ENCODE results near the gene MIXL1.
"Not testable (repeated sequence)": the region's sequence is repeated elsewhere in the genome, so short reads cannot be mapped to it uniquely, and the experiment has no call there.

Gene MIXL1

GRCh38 chr1:226239421-226239820 lies 16.0 kb downstream of the MIXL1 start:
- Histone ChIP-seq H3K4me3 (ENCODE audit: extremely low read depth, insufficient read depth, low read length, poor library complexity, severe bottlenecking) (no peak overlapping the region), H3K36me3 (ENCODE audit: control insufficient read depth, insufficient read depth, low read length) (peaks cover 55% of the 10 kb centered on the region)
- WGBS, 2 experiments (ENCODE audit: insufficient coverage in 2 of 2) = no CpG with 5 or more reads among the region's 3 CpGs

GRCh38 chr1:226248091-226248490 lies 24.6 kb downstream of the MIXL1 start:
- no CpG with 5 or more reads among the region's 2 CpGs for WGBS, 2 experiments (ENCODE audit: insufficient coverage in 2 of 2)
- H3K4me1 ChIP-seq (ENCODE audit: control insufficient read depth, insufficient read depth, low read length, poor library complexity, severe bottlenecking) = no peaks in the 10 kb centered on the region
- peaks cover 51% of the 10 kb centered on the region for H3K36me3 ChIP-seq (ENCODE audit: control insufficient read depth, insufficient read depth, low read length)

More at GRCh38 chr1:226239421-226239820, 16.0 kb downstream of the MIXL1 start:
- no peak overlapping the region for H3K27ac ChIP-seq (ENCODE audit: low read depth, low read length, severe bottlenecking)
- H3K4me1 ChIP-seq (ENCODE audit: control insufficient read depth, insufficient read depth, low read length, poor library complexity, severe bottlenecking) = no peaks in the 10 kb centered on the region
- H3K9me3 ChIP-seq (ENCODE audit: control insufficient read depth, low read length) = no peaks in the 10 kb centered on the region

GRCh38 chr1:226248796-226249195 lies 25.3 kb downstream of the MIXL1 start:
- no peaks in the 10 kb centered on the region for H3K9me3 ChIP-seq (ENCODE audit: control insufficient read depth, low read length)
- no peak overlapping the region for H3K27ac ChIP-seq (ENCODE audit: low read depth, low read length, severe bottlenecking)
- WGBS, 2 experiments (ENCODE audit: insufficient coverage in 2 of 2) = 86 to 100% methylated on average over 1 to 2 of the region's 3 CpGs
- peaks cover 52% of the 10 kb centered on the region for H3K36me3 ChIP-seq (ENCODE audit: control insufficient read depth, insufficient read depth, low read length)
- no peaks in the 10 kb centered on the region for H3K4me1 ChIP-seq (ENCODE audit: control insufficient read depth, insufficient read depth, low read length, poor library complexity, severe bottlenecking)
- no peak overlapping the region for H3K4me3 ChIP-seq (ENCODE audit: extremely low read depth, insufficient read depth, low read length, poor library complexity, severe bottlenecking)

More at GRCh38 chr1:226248091-226248490, 24.6 kb downstream of the MIXL1 start:
- Histone ChIP-seq H3K9me3 (ENCODE audit: control insufficient read depth, low read length) (no peaks in the 10 kb centered on the region), H3K27ac (ENCODE audit: low read depth, low read length, severe bottlenecking) (no peak overlapping the region), H3K4me3 (ENCODE audit: extremely low read depth, insufficient read depth, low read length, poor library complexity, severe bottlenecking) (no peak overlapping the region)

- Histone ChIP-seq H3K27ac (ENCODE audit: low read depth, low read length, severe bottlenecking) (no peak overlapping the region), H3K9me3 (ENCODE audit: control insufficient read depth, low read length) (no peaks in the 10 kb centered on the region), H3K4me1 (ENCODE audit: control insufficient read depth, insufficient read depth, low read length, poor library complexity, severe bottlenecking) (no peaks in the 10 kb centered on the region), H3K4me3 (ENCODE audit: extremely low read depth, insufficient read depth, low read length, poor library complexity, severe bottlenecking) (no peak overlapping the region), H3K36me3 (ENCODE audit: control insufficient read depth, insufficient read depth, low read length) (peaks cover 56% of the 10 kb centered on the region)
- no CpG with 5 or more reads among the region's 1 CpG for WGBS, 2 experiments (ENCODE audit: insufficient coverage in 2 of 2)
Measured at GRCh38 chr1:226250511-226250910, 27.0 kb downstream of the MIXL1 start.

GRCh38 chr1:226252841-226253240 lies 29.4 kb downstream of the MIXL1 start:
- H3K4me3 ChIP-seq (ENCODE audit: extremely low read depth, insufficient read depth, low read length, poor library complexity, severe bottlenecking); H3K27ac ChIP-seq (ENCODE audit: low read depth, low read length, severe bottlenecking); H3K9me3 ChIP-seq (ENCODE audit: control insufficient read depth, low read length); H3K4me1 ChIP-seq (ENCODE audit: control insufficient read depth, insufficient read depth, low read length, poor library complexity, severe bottlenecking): not testable (repeated sequence)
- H3K36me3 ChIP-seq (ENCODE audit: control insufficient read depth, insufficient read depth, low read length) = peaks cover 50% of the 10 kb centered on the region
- WGBS, 2 experiments (ENCODE audit: insufficient coverage in 2 of 2) = 94 to 100% methylated on average over 5 of the region's 7 CpGs

- peaks cover 46% of the 10 kb centered on the region for H3K36me3 ChIP-seq (ENCODE audit: control insufficient read depth, insufficient read depth, low read length)
Measured at GRCh38 chr1:226253933-226254332, 30.5 kb downstream of the MIXL1 start.

GRCh38 chr1:226255380-226255779 lies 31.9 kb downstream of the MIXL1 start:
- H3K36me3 ChIP-seq (ENCODE audit: control insufficient read depth, insufficient read depth, low read length) = peaks cover 42% of the 10 kb centered on the region
- peaks cover 12% of the 10 kb centered on the region for H3K9me3 ChIP-seq (ENCODE audit: control insufficient read depth, low read length)
- no peaks in the 10 kb centered on the region for H3K4me1 ChIP-seq (ENCODE audit: control insufficient read depth, insufficient read depth, low read length, poor library complexity, severe bottlenecking)
- no peak overlapping the region for H3K4me3 ChIP-seq (ENCODE audit: extremely low read depth, insufficient read depth, low read length, poor library complexity, severe bottlenecking)
- 89 to 100% methylated on average over 1 of the region's 3 CpGs for WGBS, 2 experiments (ENCODE audit: insufficient coverage in 2 of 2)
- H3K27ac ChIP-seq (ENCODE audit: low read depth, low read length, severe bottlenecking) = no peak overlapping the region

More at GRCh38 chr1:226253933-226254332, 30.5 kb downstream of the MIXL1 start:
- H3K4me3 ChIP-seq (ENCODE audit: extremely low read depth, insufficient read depth, low read length, poor library complexity, severe bottlenecking) = no peak overlapping the region
- H3K27ac ChIP-seq (ENCODE audit: low read depth, low read length, severe bottlenecking) = no peak overlapping the region
- WGBS, 2 experiments (ENCODE audit: insufficient coverage in 2 of 2) = 100% methylated on average over 2 of the region's 4 CpGs
- peaks cover under 1% of the 10 kb centered on the region for H3K9me3 ChIP-seq (ENCODE audit: control insufficient read depth, low read length)
- no peaks in the 10 kb centered on the region for H3K4me1 ChIP-seq (ENCODE audit: control insufficient read depth, insufficient read depth, low read length, poor library complexity, severe bottlenecking)

GRCh38 chr1:226261818-226262217 lies 38.4 kb downstream of the MIXL1 start:
- 100% methylated on average over 1 of the region's 1 CpG for WGBS, 2 experiments (ENCODE audit: insufficient coverage in 2 of 2)

GRCh38 chr1:226268421-226269124 lies 45.1 kb downstream of the MIXL1 start:
- Histone ChIP-seq H3K4me1 (ENCODE audit: control insufficient read depth, insufficient read depth, low read length, poor library complexity, severe bottlenecking) (peaks cover 6% of the 10 kb centered on the region), H3K4me3 (ENCODE audit: extremely low read depth, insufficient read depth, low read length, poor library complexity, severe bottlenecking) (no peak overlapping the region), H3K27ac (ENCODE audit: low read depth, low read length, severe bottlenecking) (no peak overlapping the region), H3K9me3 (ENCODE audit: control insufficient read depth, low read length) (no peaks in the 10 kb centered on the region), H3K36me3 (ENCODE audit: control insufficient read depth, insufficient read depth, low read length) (peaks cover 32% of the 10 kb centered on the region)
- WGBS, 2 experiments (ENCODE audit: insufficient coverage in 2 of 2) = 100% methylated on average over 1 of the region's 3 CpGs; no CpG with 5 or more reads in 1 of the 2 experiments

More at GRCh38 chr1:226261818-226262217, 38.4 kb downstream of the MIXL1 start:
- Histone ChIP-seq H3K27ac (ENCODE audit: low read depth, low read length, severe bottlenecking) (no peak overlapping the region), H3K4me1 (ENCODE audit: control insufficient read depth, insufficient read depth, low read length, poor library complexity, severe bottlenecking) (no peaks in the 10 kb centered on the region), H3K36me3 (ENCODE audit: control insufficient read depth, insufficient read depth, low read length) (peaks cover 59% of the 10 kb centered on the region), H3K9me3 (ENCODE audit: control insufficient read depth, low read length) (peaks cover 12% of the 10 kb centered on the region), H3K4me3 (ENCODE audit: extremely low read depth, insufficient read depth, low read length, poor library complexity, severe bottlenecking) (no peak overlapping the region)

- WGBS, 2 experiments (ENCODE audit: insufficient coverage in 2 of 2) = 74 to 92% methylated on average over 4 to 5 of the region's 8 CpGs
- peak overlapping the region; percentile 83 for H3K27ac ChIP-seq (ENCODE audit: low read depth, low read length, severe bottlenecking)
- not testable (repeated sequence) for H3K4me1 ChIP-seq (ENCODE audit: control insufficient read depth, insufficient read depth, low read length, poor library complexity, severe bottlenecking); H3K9me3 ChIP-seq (ENCODE audit: control insufficient read depth, low read length); H3K4me3 ChIP-seq (ENCODE audit: extremely low read depth, insufficient read depth, low read length, poor library complexity, severe bottlenecking)
- peaks cover 26% of the 10 kb centered on the region for H3K36me3 ChIP-seq (ENCODE audit: control insufficient read depth, insufficient read depth, low read length)
Measured at GRCh38 chr1:226272233-226272902, 48.9 kb downstream of the MIXL1 start.

- H3K4me3 ChIP-seq (ENCODE audit: extremely low read depth, insufficient read depth, low read length, poor library complexity, severe bottlenecking) = no peak overlapping the region
- H3K36me3 ChIP-seq (ENCODE audit: control insufficient read depth, insufficient read depth, low read length) = peaks cover 22% of the 10 kb centered on the region
- no peak overlapping the region for H3K27ac ChIP-seq (ENCODE audit: low read depth, low read length, severe bottlenecking)
- no CpG with 5 or more reads among the region's 1 CpG for WGBS, 2 experiments (ENCODE audit: insufficient coverage in 2 of 2)
- peaks cover 4% of the 10 kb centered on the region for H3K4me1 ChIP-seq (ENCODE audit: control insufficient read depth, insufficient read depth, low read length, poor library complexity, severe bottlenecking)
- H3K9me3 ChIP-seq (ENCODE audit: control insufficient read depth, low read length) = no peaks in the 10 kb centered on the region
Measured at GRCh38 chr1:226274138-226274537, 50.7 kb downstream of the MIXL1 start.

Measured in mesodermal cell (in vitro differentiated cells).